HG03439 (cell line): ENCODE measurements around the gene ZNF318.
"Not testable (repeated sequence)": the region's sequence is repeated elsewhere in the genome, so short reads cannot be mapped to it uniquely, and the experiment has no call there.

Experiments used
- ATAC-seq: cut with Tn5 transposase; IDR thresholded peaks from one replicate; pipeline ENCODE4 v1.9.1; 2021; ENCODE audit warnings: mild to moderate bottlenecking, moderate library complexity; ENCODE audit not compliant: unreplicated experiment

Gene ZNF318

GRCh38 chr6:43369174-43370002 lies at the start of gene ZNF318:
Gene ZNF318, minus strand, starts transcription at chr6:43369647. Its CDS starts 282 bp downstream, at chr6:43369365.
- ATAC-seq: peak; percentile 87

GRCh38 chr6:43416935-43417334 lies 47.5 kb upstream of the ZNF318 start:
- no peak for ATAC-seq

- ATAC-seq: not testable (repeated sequence)
Measured at GRCh38 chr6:43415275-43415674, 45.8 kb upstream of the ZNF318 start.

- ATAC-seq: no peak
Measured at GRCh38 chr6:43413002-43413401, 43.6 kb upstream of the ZNF318 start.

- no peak for ATAC-seq
Measured at GRCh38 chr6:43412541-43412940, 43.1 kb upstream of the ZNF318 start.

GRCh38 chr6:43410776-43411175 lies 41.3 kb upstream of the ZNF318 start:
- ATAC-seq: not testable (repeated sequence)

- ATAC-seq: no peak
Measured at GRCh38 chr6:43408259-43408658, 38.8 kb upstream of the ZNF318 start.

- ATAC-seq: no peak
Measured at GRCh38 chr6:43407296-43407695, 37.8 kb upstream of the ZNF318 start.

GRCh38 chr6:43405354-43405753 lies 35.9 kb upstream of the ZNF318 start:
- no peak for ATAC-seq

- no peak for ATAC-seq
Measured at GRCh38 chr6:43402820-43403219, 33.4 kb upstream of the ZNF318 start.

GRCh38 chr6:43401730-43402129 lies 32.3 kb upstream of the ZNF318 start:
- ATAC-seq: no peak

- no peak for ATAC-seq
Measured at GRCh38 chr6:43399932-43400487, 30.6 kb upstream of the ZNF318 start.

GRCh38 chr6:43396408-43397149 lies 27.1 kb upstream of the ZNF318 start:
- ATAC-seq: no peak

GRCh38 chr6:43395776-43396175 lies 26.3 kb upstream of the ZNF318 start:
- no peak for ATAC-seq

GRCh38 chr6:43394982-43395381 lies 25.5 kb upstream of the ZNF318 start:
- no peak for ATAC-seq

- ATAC-seq: no peak
Measured at GRCh38 chr6:43393602-43394001, 24.2 kb upstream of the ZNF318 start.

- ATAC-seq: not testable (repeated sequence)
Measured at GRCh38 chr6:43393133-43393532, 23.7 kb upstream of the ZNF318 start.

- ATAC-seq: no peak
Measured at GRCh38 chr6:43391440-43392031, 22.1 kb upstream of the ZNF318 start.

- not testable (repeated sequence) for ATAC-seq
Measured at GRCh38 chr6:43390753-43391439, 21.4 kb upstream of the ZNF318 start.

- no peak for ATAC-seq
Measured at GRCh38 chr6:43389730-43390295, 20.4 kb upstream of the ZNF318 start.
